ENCODE results near the gene SPO11.

The SPO11 gene

GRCh38 chr20:57329608-57330221, at the start of gene SPO11:
Gene SPO11, plus strand, starts transcription at chr20:57329803. Its CDS starts 65 bp downstream, at chr20:57329868.
- Histone ChIP-seq H3K27me3 (replicated peaks; ENCODE audit: control insufficient read depth, insufficient read depth, low read length) (peaks cover 4% of the 10 kb centered on the region), H3K36me3 (ENCODE audit: control insufficient read depth, insufficient read depth, low read length, severe bottlenecking) (no peaks in the 10 kb centered on the region), H3K4me1 (ENCODE audit: control insufficient read depth, insufficient read depth, low read length) (peaks cover 9% of the 10 kb centered on the region), H3K9ac (ENCODE audit: low read length) (no peak within 1 kb of the TSS), H3K4me3 (ENCODE audit: low read length) (no peak within 1 kb of the TSS), H3K9me3 (ENCODE audit: control insufficient read depth, low read length) (no peaks in the 10 kb centered on the region)
- no peak for DNase-seq (ENCODE audit: low read depth)

DNA sequence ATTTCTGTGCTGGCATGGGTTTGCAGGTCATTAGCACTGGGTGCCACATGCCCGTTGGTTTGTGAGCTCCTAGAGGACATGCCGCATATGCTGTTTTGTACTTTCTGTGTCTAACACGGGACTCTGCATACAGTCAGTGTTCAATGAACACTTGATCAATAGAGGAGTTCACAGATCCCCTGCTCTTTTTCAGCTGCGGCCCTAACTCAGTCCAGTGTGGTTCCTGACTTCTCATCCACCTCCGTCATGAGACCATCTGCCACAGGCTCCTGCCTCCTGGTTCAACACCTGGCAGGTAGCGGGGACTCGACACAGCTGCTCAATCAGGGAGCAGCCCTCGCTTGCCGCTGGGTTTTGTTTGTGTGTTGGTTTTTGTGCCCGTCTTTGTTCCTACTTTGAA, 49.4 kb upstream of the SPO11 start:
- Histone ChIP-seq H3K9ac (ENCODE audit: low read length) (no peak overlapping the region), H3K36me3 (ENCODE audit: control insufficient read depth, insufficient read depth, low read length, severe bottlenecking) (no peaks in the 10 kb centered on the region), H3K27me3 (replicated peaks; ENCODE audit: control insufficient read depth, insufficient read depth, low read length) (peaks cover 66% of the 10 kb centered on the region), H3K9me3 (ENCODE audit: control insufficient read depth, low read length) (no peaks in the 10 kb centered on the region), H3K4me3 (ENCODE audit: low read length) (no peak overlapping the region), H3K4me1 (ENCODE audit: control insufficient read depth, insufficient read depth, low read length) (no peaks in the 10 kb centered on the region)
- no peak for DNase-seq (ENCODE audit: low read depth)

DNA sequence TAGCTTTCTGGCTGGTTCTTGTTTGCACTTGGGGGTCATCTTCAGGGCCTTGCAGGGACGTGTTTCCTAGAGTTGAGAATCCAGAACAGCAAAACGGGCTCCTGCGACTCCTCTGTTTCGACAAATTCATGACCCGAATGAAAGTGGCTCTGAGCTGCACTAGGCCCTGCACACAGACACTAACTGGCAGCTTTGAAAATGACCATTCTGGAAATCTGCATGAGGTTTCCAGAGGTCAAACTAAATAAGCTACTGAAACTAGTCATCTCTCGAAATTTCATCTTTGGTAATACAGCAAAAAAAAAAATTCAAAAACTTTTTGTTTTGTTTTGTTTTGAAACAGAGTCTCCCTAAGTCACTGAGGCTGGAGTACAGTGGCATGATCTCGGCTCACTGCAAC, 47.7 kb upstream of the SPO11 start:
- H3K9me3 ChIP-seq (ENCODE audit: control insufficient read depth, low read length) = no peaks in the 10 kb centered on the region
- H3K4me3 ChIP-seq (ENCODE audit: low read length) = no peak overlapping the region
- no peak for DNase-seq (ENCODE audit: low read depth)
- H3K4me1 ChIP-seq (ENCODE audit: control insufficient read depth, insufficient read depth, low read length) = no peaks in the 10 kb centered on the region
- peaks cover 67% of the 10 kb centered on the region for H3K27me3 ChIP-seq (replicated peaks; ENCODE audit: control insufficient read depth, insufficient read depth, low read length)
- H3K9ac ChIP-seq (ENCODE audit: low read length) = no peak overlapping the region
- H3K36me3 ChIP-seq (ENCODE audit: control insufficient read depth, insufficient read depth, low read length, severe bottlenecking) = no peaks in the 10 kb centered on the region

DNA sequence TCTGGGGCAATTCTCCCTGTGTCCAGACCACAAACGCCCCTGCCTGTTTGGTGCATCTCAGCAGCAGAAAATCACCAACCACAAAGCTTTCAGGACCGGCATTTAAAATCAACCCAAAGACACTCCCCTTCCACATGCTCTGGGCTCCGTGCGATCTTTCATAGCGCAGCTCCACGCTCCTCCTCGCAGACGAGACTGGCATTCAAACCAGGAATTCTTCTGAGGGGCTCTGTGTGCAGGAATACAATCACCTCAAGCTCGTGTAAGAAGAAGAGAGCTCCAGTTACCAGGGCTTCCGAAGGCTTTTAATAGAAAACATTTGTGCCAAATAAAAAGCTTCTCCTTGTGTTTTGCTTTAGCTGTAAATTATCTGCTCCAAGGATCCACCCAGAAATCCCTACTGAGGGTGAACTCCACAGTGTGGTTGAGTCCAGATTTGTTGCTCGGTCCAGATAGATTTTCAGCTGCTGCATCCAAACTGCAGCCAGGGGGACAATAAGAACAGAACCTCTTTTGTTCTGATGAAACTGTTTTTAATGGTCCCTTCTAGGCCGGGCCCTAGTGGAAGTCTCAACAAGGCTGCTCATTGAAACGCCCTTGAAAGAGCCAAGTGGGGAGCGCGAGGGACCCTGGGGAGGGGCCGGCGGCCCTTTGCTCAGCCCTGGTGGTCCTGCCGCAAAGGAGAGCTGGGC, 46.8 kb upstream of the SPO11 start:
- Histone ChIP-seq H3K9me3 (ENCODE audit: control insufficient read depth, low read length) (no peaks in the 10 kb centered on the region), H3K4me1 (ENCODE audit: control insufficient read depth, insufficient read depth, low read length) (peaks cover under 1% of the 10 kb centered on the region), H3K27me3 (replicated peaks; ENCODE audit: control insufficient read depth, insufficient read depth, low read length) (peaks cover 67% of the 10 kb centered on the region), H3K9ac (ENCODE audit: low read length) (no peak overlapping the region), H3K4me3 (ENCODE audit: low read length) (no peak overlapping the region), H3K36me3 (ENCODE audit: control insufficient read depth, insufficient read depth, low read length, severe bottlenecking) (no peaks in the 10 kb centered on the region)
- no peak for DNase-seq (ENCODE audit: low read depth)

GRCh38 chr20:57283860-57284259, 45.7 kb upstream of the SPO11 start:
- peaks cover 74% of the 10 kb centered on the region for H3K27me3 ChIP-seq (replicated peaks; ENCODE audit: control insufficient read depth, insufficient read depth, low read length)
- H3K36me3 ChIP-seq (ENCODE audit: control insufficient read depth, insufficient read depth, low read length, severe bottlenecking) = no peaks in the 10 kb centered on the region
- H3K4me3 ChIP-seq (ENCODE audit: low read length) = no peak overlapping the region
- no peak overlapping the region for H3K9ac ChIP-seq (ENCODE audit: low read length)
- H3K4me1 ChIP-seq (ENCODE audit: control insufficient read depth, insufficient read depth, low read length) = peaks cover 11% of the 10 kb centered on the region
- no peaks in the 10 kb centered on the region for H3K9me3 ChIP-seq (ENCODE audit: control insufficient read depth, low read length)
- DNase-seq (ENCODE audit: low read depth) = no peak

GRCh38 chr20:57287007-57287880, 42.4 kb upstream of the SPO11 start:
- Histone ChIP-seq H3K9me3 (ENCODE audit: control insufficient read depth, low read length) (peaks cover 7% of the 10 kb centered on the region), H3K4me1 (ENCODE audit: control insufficient read depth, insufficient read depth, low read length) (peaks cover 14% of the 10 kb centered on the region), H3K36me3 (ENCODE audit: control insufficient read depth, insufficient read depth, low read length, severe bottlenecking) (no peaks in the 10 kb centered on the region), H3K9ac (ENCODE audit: low read length) (no peak overlapping the region), H3K4me3 (ENCODE audit: low read length) (no peak overlapping the region), H3K27me3 (replicated peaks; ENCODE audit: control insufficient read depth, insufficient read depth, low read length) (peaks cover 88% of the 10 kb centered on the region)
- DNase-seq (ENCODE audit: low read depth) = no peak

DNA sequence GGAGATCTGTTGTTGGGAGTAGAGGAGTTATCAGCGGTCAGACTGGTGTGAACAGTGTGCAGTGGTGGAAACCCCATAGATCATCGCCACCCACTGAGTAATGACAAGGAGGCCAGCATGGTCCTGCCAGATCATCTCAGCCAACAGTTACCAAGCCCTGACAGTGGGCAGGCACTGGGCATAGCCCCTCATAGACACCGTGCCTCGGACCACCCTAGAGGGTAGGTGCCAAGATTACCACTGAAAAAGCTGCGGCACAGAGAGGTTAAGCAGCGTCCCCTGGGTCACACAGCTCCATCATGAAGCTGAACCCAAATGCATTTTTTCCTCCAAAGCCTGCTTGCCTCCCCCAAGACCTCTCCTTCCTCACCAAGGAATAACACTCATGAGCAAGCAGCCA, 41.7 kb upstream of the SPO11 start:
- peaks cover 85% of the 10 kb centered on the region for H3K27me3 ChIP-seq (replicated peaks; ENCODE audit: control insufficient read depth, insufficient read depth, low read length)
- H3K9me3 ChIP-seq (ENCODE audit: control insufficient read depth, low read length) = peaks cover 7% of the 10 kb centered on the region
- DNase-seq (ENCODE audit: low read depth) = no peak
- no peak overlapping the region for H3K4me3 ChIP-seq (ENCODE audit: low read length)
- peaks cover 14% of the 10 kb centered on the region for H3K4me1 ChIP-seq (ENCODE audit: control insufficient read depth, insufficient read depth, low read length)
- no peaks in the 10 kb centered on the region for H3K36me3 ChIP-seq (ENCODE audit: control insufficient read depth, insufficient read depth, low read length, severe bottlenecking)
- no peak overlapping the region for H3K9ac ChIP-seq (ENCODE audit: low read length)

- Histone ChIP-seq H3K4me3 (ENCODE audit: low read length) (no peak overlapping the region), H3K4me1 (ENCODE audit: control insufficient read depth, insufficient read depth, low read length) (peaks cover 14% of the 10 kb centered on the region), H3K27me3 (replicated peaks; ENCODE audit: control insufficient read depth, insufficient read depth, low read length) (peaks cover 82% of the 10 kb centered on the region), H3K36me3 (ENCODE audit: control insufficient read depth, insufficient read depth, low read length, severe bottlenecking) (no peaks in the 10 kb centered on the region), H3K9ac (ENCODE audit: low read length) (no peak overlapping the region), H3K9me3 (ENCODE audit: control insufficient read depth, low read length) (peaks cover 7% of the 10 kb centered on the region)
- DNase-seq (ENCODE audit: low read depth) = no peak
Observed at GRCh38 chr20:57288651-57289277, 40.8 kb upstream of the SPO11 start.

DNA sequence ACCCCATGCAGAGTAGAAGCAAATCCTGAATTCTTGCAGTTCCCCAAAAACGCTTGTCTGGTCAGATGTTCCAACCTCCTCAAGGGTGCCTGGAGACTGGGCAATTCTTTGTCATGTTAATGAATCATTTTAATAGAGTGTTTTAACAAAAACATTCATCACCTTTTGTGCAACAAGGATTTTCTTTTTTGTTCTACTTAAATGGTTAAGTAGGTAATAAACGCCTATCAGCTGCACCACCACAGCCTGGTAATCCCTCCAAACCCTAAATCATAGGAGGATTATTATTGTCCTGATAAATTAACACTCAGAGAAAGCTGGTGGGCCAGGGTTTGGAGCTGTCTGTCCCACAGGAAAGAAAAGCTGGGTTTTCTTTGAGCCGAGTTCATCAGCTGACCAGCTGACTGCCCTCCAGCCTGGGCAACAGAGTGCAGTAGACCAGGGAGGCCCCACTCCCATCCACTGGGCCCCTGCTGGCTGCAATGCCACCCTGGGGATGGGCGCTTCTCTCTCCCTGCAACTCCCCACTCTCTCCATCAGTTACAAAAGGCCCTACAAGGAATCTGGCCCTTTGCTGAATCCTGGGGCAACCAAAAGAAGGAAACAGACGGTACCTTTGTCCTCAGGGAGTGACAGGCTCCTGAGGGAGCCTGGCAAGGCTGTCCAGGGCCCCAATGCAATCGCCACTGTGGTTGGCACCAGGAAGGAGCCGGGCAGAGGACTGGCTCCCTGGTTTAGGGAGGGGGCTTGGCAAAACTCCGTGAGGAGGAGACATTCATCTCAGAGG, 40.0 kb upstream of the SPO11 start:
- H3K27me3 ChIP-seq (replicated peaks; ENCODE audit: control insufficient read depth, insufficient read depth, low read length) = peaks cover 79% of the 10 kb centered on the region
- no peak for DNase-seq (ENCODE audit: low read depth)
- no peak overlapping the region for H3K9ac ChIP-seq (ENCODE audit: low read length)
- no peaks in the 10 kb centered on the region for H3K36me3 ChIP-seq (ENCODE audit: control insufficient read depth, insufficient read depth, low read length, severe bottlenecking)
- H3K4me1 ChIP-seq (ENCODE audit: control insufficient read depth, insufficient read depth, low read length) = peaks cover 14% of the 10 kb centered on the region
- H3K4me3 ChIP-seq (ENCODE audit: low read length) = no peak overlapping the region
- peaks cover 7% of the 10 kb centered on the region for H3K9me3 ChIP-seq (ENCODE audit: control insufficient read depth, low read length)

DNA sequence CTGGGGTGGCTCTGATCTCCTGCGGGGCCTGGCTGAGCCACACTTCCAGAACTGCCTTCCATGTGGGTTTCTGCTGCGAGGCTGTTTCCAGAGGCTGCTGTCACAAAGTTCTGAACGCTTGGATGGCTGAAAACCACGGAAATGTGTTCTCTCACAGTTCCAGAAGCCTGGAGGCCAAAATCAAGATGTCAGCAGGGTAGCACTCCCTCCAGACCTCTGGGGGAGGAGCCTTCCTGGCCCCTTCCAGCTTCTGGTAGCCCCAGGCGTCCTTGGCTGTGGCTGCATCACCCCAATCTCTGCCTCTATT, 39.5 kb upstream of the SPO11 start:
- DNase-seq (ENCODE audit: low read depth) = no peak

More for the DNA sequence above, 39.5 kb upstream of the SPO11 start:
- Histone ChIP-seq H3K36me3 (ENCODE audit: control insufficient read depth, insufficient read depth, low read length, severe bottlenecking) (no peaks in the 10 kb centered on the region), H3K27me3 (replicated peaks; ENCODE audit: control insufficient read depth, insufficient read depth, low read length) (peaks cover 79% of the 10 kb centered on the region), H3K4me3 (ENCODE audit: low read length) (no peak overlapping the region), H3K9ac (ENCODE audit: low read length) (no peak overlapping the region), H3K9me3 (ENCODE audit: control insufficient read depth, low read length) (peaks cover 7% of the 10 kb centered on the region), H3K4me1 (ENCODE audit: control insufficient read depth, insufficient read depth, low read length) (peaks cover 14% of the 10 kb centered on the region)
